Upper lobe of left lung (tissue), 6 donors: ENCODE data around the gene BAIAP2L1. TPM values are rescaled to one million over a fixed set of nuclear protein-coding genes. Genes with fewer than 3 reads are reported as not detected.

Source experiments
- ATAC-seq, 2 donors: fragments of 200-7000 bp; cut with Tn5 transposase; one replicate each; pipeline ENCODE4 v1.9.1; 2022; ENCODE audit warnings: mild to moderate bottlenecking in 2 of 2, moderate library complexity in 2 of 2; ENCODE audit not compliant: low FRiP score in 2 of 2
- DNase-seq, 2 donors: peaks; one replicate each; pipeline ENCODE4 v3.0.0-alpha.2; 2019 to 2020
- H3K27ac ChIP-seq, 4 donors: fragments of 200-600 bp; sonication (generic); one replicate each; pipeline ENCODE4 v1.5.1; 2016 to 2019
- H3K27me3 ChIP-seq, 4 donors: fragments of 200-600 bp; sonication (generic); one replicate each; pipeline ENCODE4 v1.5.1; 2017 to 2019
- H3K36me3 ChIP-seq, 4 donors: fragments of 200-600 bp; sonication (generic); one replicate each; pipeline ENCODE4 v1.5.1; 2016 to 2019
- H3K4me1 ChIP-seq, 4 donors: fragments of 200-600 bp; sonication (generic); one replicate each; pipeline ENCODE4 v1.5.1; 2018 to 2019
- H3K4me3 ChIP-seq, 4 donors: fragments of 200-600 bp; sonication (generic); one replicate each; pipeline ENCODE4 v1.5.1; 2017 to 2019; ENCODE audit warnings: mild to moderate bottlenecking in 2 of 4, moderate library complexity in 1 of 4
- H3K9me3 ChIP-seq, 4 donors: fragments of 200-600 bp; sonication (generic); one replicate each; pipeline ENCODE4 v1.5.1; 2018 to 2019
- CTCF ChIP-seq, 6 experiments: fragments of 450-650 bp in 4 of 6; fragments of 200-600 bp in 2 of 6; sonication (generic) in 2 of 6; IDR thresholded peaks; one replicate each; pipeline ENCODE4 v1.5.1; 2016 to 2019; ENCODE audit warnings: antibody characterized with exemption in 6 of 6
- EP300 ChIP-seq, 4 donors: sonication (generic); formaldehyde crosslinking; IDR thresholded peaks; one replicate each; pipeline ENCODE4 v1.5.1; 2017; ENCODE audit warnings: antibody characterized with exemption in 4 of 4, control low read depth in 2 of 4
- POLR2A ChIP-seq, 4 donors: fragments of 450-650 bp; IDR thresholded peaks; one replicate each; pipeline ENCODE4 v1.5.1; 2016 to 2017; ENCODE audit warnings: antibody characterized with exemption in 4 of 4, mild to moderate bottlenecking in 2 of 4
- POLR2AphosphoS5 ChIP-seq, 2 donors: sonication (generic); formaldehyde crosslinking; IDR thresholded peaks; one replicate each; pipeline ENCODE4 v1.5.1; 2017; ENCODE audit warnings: antibody characterized with exemption in 2 of 2
- WGBS, 2 donors: methylation state at CpG; one replicate each; pipeline ENCODE4 v1.1.5; 2017 to 2018; 5-methylcytosine and 5-hydroxymethylcytosine counted together
- total RNA-seq, 6 donors: library from RNA; depleted of rRNA in 4 of 6; stranded (reverse); fragments of >200 nt in 4 of 6; gene quantifications; one replicate each; pipeline versions ENCODE4 v1.1.0 to v1.2.1, GENCODE V29; 2016 to 2021
- donor health status: DM: no; HTN: no; CAD: no; lungs with moderate emphysema.
- donor health status: DM: no; HTN: yes; CAD: no; lungs with severe emphysema.

Gene BAIAP2L1
- total RNA-seq, 6 donors from 2014 or later = 20.2 to 35.6 (median 26.6) TPM

GRCh38 chr7:98360221-98361130 is 40.4 kb downstream of the BAIAP2L1 start:
- TF ChIP-seq CTCF (IDR thresholded peaks at IDR 0.05) = peak in 2 of 6 experiments; percentile 14 to 38
- no peak for TF ChIP-seq POLR2AphosphoS5 (IDR thresholded peaks at IDR 0.05)
- no peak for TF ChIP-seq POLR2A (IDR thresholded peaks at IDR 0.05)
- TF ChIP-seq EP300 (IDR thresholded peaks at IDR 0.05) = no peak
- peaks cover 0 to 20% (median 14%) of the 10 kb centered on the region in 4 donors for H3K4me1 ChIP-seq
- WGBS, 2 donors = 42 to 57% methylated on average over 10 of the region's 10 CpGs
- peak overlapping the region; percentile 57 to 74 (median 71) for H3K27ac ChIP-seq
- no peaks in the 10 kb centered on the region for H3K36me3 ChIP-seq
- peak in 1 of 2 donors; percentile 84 for DNase-seq
- ATAC-seq = peak; percentile 55 to 92
- H3K4me3 ChIP-seq = no peak overlapping the region
- H3K9me3 ChIP-seq = no peaks in the 10 kb centered on the region
- no peaks in the 10 kb centered on the region for H3K27me3 ChIP-seq

- Histone ChIP-seq H3K27ac (peak overlapping the region in 1 of 4 donors; percentile 73), H3K4me1 (peaks cover 0 to 29% (median 17%) of the 10 kb centered on the region in 4 donors), H3K36me3 (no peaks in the 10 kb centered on the region), H3K9me3 (no peaks in the 10 kb centered on the region), H3K4me3 (no peak overlapping the region), H3K27me3 (no peaks in the 10 kb centered on the region)
- no peak for DNase-seq
- 96 to 98% methylated on average over 13 of the region's 13 CpGs for WGBS, 2 donors
- TF ChIP-seq CTCF (IDR thresholded peaks at IDR 0.05) = no peak
- no peak for TF ChIP-seq EP300 (IDR thresholded peaks at IDR 0.05)
- no peak for TF ChIP-seq POLR2AphosphoS5 (IDR thresholded peaks at IDR 0.05)
- TF ChIP-seq POLR2A (IDR thresholded peaks at IDR 0.05) = no peak
- ATAC-seq = no peak
These were observed 41.5 kb downstream of the BAIAP2L1 start for GRCh38 chr7:98359395-98359794.

- Histone ChIP-seq H3K9me3 (no peaks in the 10 kb centered on the region), H3K4me1 (peaks cover 0 to 32% (median 19%) of the 10 kb centered on the region in 4 donors), H3K36me3 (no peaks in the 10 kb centered on the region), H3K27ac (no peak overlapping the region), H3K4me3 (no peak overlapping the region), H3K27me3 (no peaks in the 10 kb centered on the region)
- ATAC-seq (no peak), DNase-seq (no peak)
- 95 to 98% methylated on average over 5 to 6 of the region's 6 CpGs for WGBS, 2 donors
- TF ChIP-seq POLR2AphosphoS5 (IDR thresholded peaks at IDR 0.05) (no peak), EP300 (IDR thresholded peaks at IDR 0.05) (no peak), POLR2A (IDR thresholded peaks at IDR 0.05) (no peak), CTCF (IDR thresholded peaks at IDR 0.05) (no peak)
These were observed 42.2 kb downstream of the BAIAP2L1 start for GRCh38 chr7:98358706-98359105.

GRCh38 chr7:98357751-98358161 is 43.1 kb downstream of the BAIAP2L1 start:
- DNase-seq (peak in 1 of 2 donors; percentile 77), ATAC-seq (peak; percentile 50 to 54)
- H3K27ac ChIP-seq = peak overlapping the region in 1 of 4 donors; percentile 19
- no peak overlapping the region for H3K4me3 ChIP-seq
- WGBS, 2 donors = 42 to 60% methylated on average over 7 of the region's 7 CpGs
- H3K27me3 ChIP-seq = no peaks in the 10 kb centered on the region
- H3K4me1 ChIP-seq = peaks cover 0 to 33% (median 17%) of the 10 kb centered on the region in 4 donors
- no peak for TF ChIP-seq POLR2A (IDR thresholded peaks at IDR 0.05)
- no peak for TF ChIP-seq EP300 (IDR thresholded peaks at IDR 0.05)
- peak in 1 of 2 donors; percentile 26 for TF ChIP-seq POLR2AphosphoS5 (IDR thresholded peaks at IDR 0.05)
- H3K36me3 ChIP-seq = no peaks in the 10 kb centered on the region
- H3K9me3 ChIP-seq = no peaks in the 10 kb centered on the region

GRCh38 chr7:98355250-98355538 is 45.7 kb downstream of the BAIAP2L1 start:
- TF ChIP-seq POLR2A (IDR thresholded peaks at IDR 0.05) (no peak), POLR2AphosphoS5 (IDR thresholded peaks at IDR 0.05) (no peak), CTCF (IDR thresholded peaks at IDR 0.05) (no peak), EP300 (IDR thresholded peaks at IDR 0.05) (no peak)
- peak overlapping the region; percentile 8 to 81 (median 61) for H3K27ac ChIP-seq
- no peaks in the 10 kb centered on the region for H3K9me3 ChIP-seq
- H3K36me3 ChIP-seq = no peaks in the 10 kb centered on the region
- H3K4me3 ChIP-seq = no peak overlapping the region
- ATAC-seq = no peak
- H3K4me1 ChIP-seq = peaks cover 0 to 26% (median 10%) of the 10 kb centered on the region in 4 donors
- no peaks in the 10 kb centered on the region for H3K27me3 ChIP-seq
- peak in 1 of 2 donors; percentile 41 for DNase-seq
- 83 to 85% methylated on average over 6 of the region's 6 CpGs for WGBS, 2 donors
